ENCODE results near the gene HTR1D.

The HTR1D gene

GRCh38 chr1:23251812-23252211, 34.5 kb upstream of the HTR1D start:
- DNase-seq (ENCODE audit: low read depth in 1 of 2, low spot score in 1 of 2): no peak
- Histone ChIP-seq H3K4me3 (replicated peaks; ENCODE audit: insufficient read depth, low read length) (no peak overlapping the region), H3K27ac (replicated peaks) (no peak overlapping the region), H3K27me3 (ENCODE audit: insufficient read depth, poor library complexity, severe bottlenecking) (no peaks in the 10 kb centered on the region)
- TF ChIP-seq POLR2AphosphoS5 (IDR thresholded peaks at IDR 0.05; ENCODE audit: low read depth) (no peak), SPI1 (IDR thresholded peaks at IDR 0.05; ENCODE audit: borderline replicate concordance, low read depth) (no peak)
- TF ChIP-seq, protein P1, sequence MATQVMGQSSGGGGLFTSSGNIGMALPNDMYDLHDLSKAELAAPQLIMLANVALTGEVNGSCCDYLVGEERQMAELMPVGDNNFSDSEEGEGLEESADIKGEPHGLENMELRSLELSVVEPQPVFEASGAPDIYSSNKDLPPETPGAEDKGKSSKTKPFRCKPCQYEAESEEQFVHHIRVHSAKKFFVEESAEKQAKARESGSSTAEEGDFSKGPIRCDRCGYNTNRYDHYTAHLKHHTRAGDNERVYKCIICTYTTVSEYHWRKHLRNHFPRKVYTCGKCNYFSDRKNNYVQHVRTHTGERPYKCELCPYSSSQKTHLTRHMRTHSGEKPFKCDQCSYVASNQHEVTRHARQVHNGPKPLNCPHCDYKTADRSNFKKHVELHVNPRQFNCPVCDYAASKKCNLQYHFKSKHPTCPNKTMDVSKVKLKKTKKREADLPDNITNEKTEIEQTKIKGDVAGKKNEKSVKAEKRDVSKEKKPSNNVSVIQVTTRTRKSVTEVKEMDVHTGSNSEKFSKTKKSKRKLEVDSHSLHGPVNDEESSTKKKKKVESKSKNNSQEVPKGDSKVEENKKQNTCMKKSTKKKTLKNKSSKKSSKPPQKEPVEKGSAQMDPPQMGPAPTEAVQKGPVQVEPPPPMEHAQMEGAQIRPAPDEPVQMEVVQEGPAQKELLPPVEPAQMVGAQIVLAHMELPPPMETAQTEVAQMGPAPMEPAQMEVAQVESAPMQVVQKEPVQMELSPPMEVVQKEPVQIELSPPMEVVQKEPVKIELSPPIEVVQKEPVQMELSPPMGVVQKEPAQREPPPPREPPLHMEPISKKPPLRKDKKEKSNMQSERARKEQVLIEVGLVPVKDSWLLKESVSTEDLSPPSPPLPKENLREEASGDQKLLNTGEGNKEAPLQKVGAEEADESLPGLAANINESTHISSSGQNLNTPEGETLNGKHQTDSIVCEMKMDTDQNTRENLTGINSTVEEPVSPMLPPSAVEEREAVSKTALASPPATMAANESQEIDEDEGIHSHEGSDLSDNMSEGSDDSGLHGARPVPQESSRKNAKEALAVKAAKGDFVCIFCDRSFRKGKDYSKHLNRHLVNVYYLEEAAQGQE (IDR thresholded peaks at IDR 0.05; ENCODE audit: insufficient replicate concordance, low read depth): no peak
- TF ChIP-seq, protein P2, sequence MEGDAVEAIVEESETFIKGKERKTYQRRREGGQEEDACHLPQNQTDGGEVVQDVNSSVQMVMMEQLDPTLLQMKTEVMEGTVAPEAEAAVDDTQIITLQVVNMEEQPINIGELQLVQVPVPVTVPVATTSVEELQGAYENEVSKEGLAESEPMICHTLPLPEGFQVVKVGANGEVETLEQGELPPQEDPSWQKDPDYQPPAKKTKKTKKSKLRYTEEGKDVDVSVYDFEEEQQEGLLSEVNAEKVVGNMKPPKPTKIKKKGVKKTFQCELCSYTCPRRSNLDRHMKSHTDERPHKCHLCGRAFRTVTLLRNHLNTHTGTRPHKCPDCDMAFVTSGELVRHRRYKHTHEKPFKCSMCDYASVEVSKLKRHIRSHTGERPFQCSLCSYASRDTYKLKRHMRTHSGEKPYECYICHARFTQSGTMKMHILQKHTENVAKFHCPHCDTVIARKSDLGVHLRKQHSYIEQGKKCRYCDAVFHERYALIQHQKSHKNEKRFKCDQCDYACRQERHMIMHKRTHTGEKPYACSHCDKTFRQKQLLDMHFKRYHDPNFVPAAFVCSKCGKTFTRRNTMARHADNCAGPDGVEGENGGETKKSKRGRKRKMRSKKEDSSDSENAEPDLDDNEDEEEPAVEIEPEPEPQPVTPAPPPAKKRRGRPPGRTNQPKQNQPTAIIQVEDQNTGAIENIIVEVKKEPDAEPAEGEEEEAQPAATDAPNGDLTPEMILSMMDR (IDR thresholded peaks at IDR 0.05; ENCODE audit: insufficient read depth, low read length): no peak

DNA sequence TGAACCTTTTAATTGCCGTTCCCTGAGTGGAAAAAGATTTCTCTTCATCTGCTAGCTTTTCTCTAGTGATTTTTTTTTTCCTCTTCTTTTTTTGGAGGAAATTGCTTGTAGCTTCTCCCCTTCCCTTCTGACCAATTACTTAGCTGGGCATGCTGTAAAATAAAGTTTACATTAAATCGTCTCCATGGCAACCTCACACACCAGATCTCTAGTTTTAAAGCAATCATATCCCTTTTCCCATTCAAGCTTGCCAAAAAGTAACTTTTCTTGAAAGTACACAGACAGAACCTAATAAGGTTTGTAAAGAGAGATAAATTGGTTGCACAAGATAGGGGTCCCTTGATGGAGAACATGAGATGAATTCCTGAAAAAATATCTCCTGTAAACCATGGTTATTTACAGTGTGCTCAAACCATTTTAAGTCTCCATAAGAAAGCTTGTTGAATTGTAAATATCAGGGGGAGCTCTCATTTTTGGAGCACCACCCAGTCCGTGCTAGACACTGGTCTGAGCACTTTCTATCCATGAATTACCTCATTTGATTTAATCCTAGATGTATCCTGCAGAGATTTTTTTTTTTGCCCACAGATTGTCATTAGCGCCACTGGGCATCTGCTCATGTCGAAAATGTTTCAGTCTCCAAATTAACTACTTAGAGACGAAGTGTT, 32.6 kb upstream of the HTR1D start:
- Histone ChIP-seq H3K4me3 (replicated peaks; ENCODE audit: insufficient read depth, low read length) (no peak overlapping the region), H3K27me3 (ENCODE audit: insufficient read depth, poor library complexity, severe bottlenecking) (no peaks in the 10 kb centered on the region), H3K27ac (replicated peaks) (no peak overlapping the region)
- no peak for TF ChIP-seq SPI1 (IDR thresholded peaks at IDR 0.05; ENCODE audit: borderline replicate concordance, low read depth)
- no peak for TF ChIP-seq POLR2AphosphoS5 (IDR thresholded peaks at IDR 0.05; ENCODE audit: low read depth)
- TF ChIP-seq, protein P2 (IDR thresholded peaks at IDR 0.05; ENCODE audit: insufficient read depth, low read length): no peak
- TF ChIP-seq, protein P1 (IDR thresholded peaks at IDR 0.05; ENCODE audit: insufficient replicate concordance, low read depth): no peak
- TF ChIP-seq GABPA (IDR thresholded peaks at IDR 0.05; ENCODE audit: low read depth): no peak
- DNase-seq (ENCODE audit: low read depth in 1 of 2, low spot score in 1 of 2): no peak

GRCh38 chr1:23247276-23247675, 30.0 kb upstream of the HTR1D start:
- DNase-seq (ENCODE audit: low read depth in 1 of 2, low spot score in 1 of 2): no peak
- Histone ChIP-seq H3K4me3 (replicated peaks; ENCODE audit: insufficient read depth, low read length) (no peak overlapping the region), H3K27ac (replicated peaks) (no peak overlapping the region), H3K27me3 (ENCODE audit: insufficient read depth, poor library complexity, severe bottlenecking) (no peaks in the 10 kb centered on the region)
- no peak for TF ChIP-seq SPI1 (IDR thresholded peaks at IDR 0.05; ENCODE audit: borderline replicate concordance, low read depth)
- TF ChIP-seq, protein P1 (IDR thresholded peaks at IDR 0.05; ENCODE audit: insufficient replicate concordance, low read depth): no peak
- TF ChIP-seq POLR2AphosphoS5 (IDR thresholded peaks at IDR 0.05; ENCODE audit: low read depth): no peak
- TF ChIP-seq GABPA (IDR thresholded peaks at IDR 0.05; ENCODE audit: low read depth): no peak
- TF ChIP-seq, protein P2 (IDR thresholded peaks at IDR 0.05; ENCODE audit: insufficient read depth, low read length): no peak
